Hair follicle dermal papilla cell (primary cell): Measurements from ENCODE around the gene CDHR4. TPM values are rescaled to one million over a fixed set of nuclear protein-coding genes. Genes with fewer than 3 reads are reported as not detected.

Experiments
- small RNA-seq: library from RNA; depleted of rRNA; stranded (forward); fragments of <200 nt; gene quantifications from one replicate; pipeline ENCODE3, GENCODE V24; 2012
- total RNA-seq: library from RNA; depleted of rRNA; stranded (reverse); fragments of >200 nt; gene quantifications from 2 replicates; pipeline ENCODE4 v1.2.3, GENCODE V29; 2012

The CDHR4 gene
- total RNA-seq = not detected in 2 replicates

GRCh38 chr3:49799761-49800160 lies at the start of gene CDHR4:
CDHR4 (minus strand) TSS chr3:49799873; CDS start chr3:49799812, 61 bp downstream.

GRCh38 chr3:49813497-49814174 lies 14.0 kb upstream of the CDHR4 start, which contains the start of gene UBA7:
UBA7 (minus strand) TSS chr3:49813953; CDS start chr3:49813787, 166 bp downstream.

GRCh38 chr3:49802719-49803464 lies 3.2 kb upstream of the CDHR4 start, which contains the start of gene INKA1:
INKA1 (plus strand) TSS chr3:49803261; CDS start chr3:49803393, 132 bp downstream.

GRCh38 chr3:49786357-49787181 lies 13.1 kb downstream of the CDHR4 start, which contains the start of gene IP6K1:
IP6K1 (minus strand) TSS chr3:49786542; CDS start chr3:49748040, 38,502 bp downstream.

Small RNAs within 50 kb of the gene (small RNA-seq; reads per million reads assigned to genes)
- gene COX6CP14 = not detected

Other genes with a start within 250 kb of the CDHR4 start
- gene BSN, start 245.4 kb downstream of the CDHR4 start, total RNA-seq = under 0.01 and 0.16 TPM in 2 replicates
- gene APEH, start 125.5 kb downstream of the CDHR4 start, total RNA-seq = 83.4 and 103 TPM in 2 replicates
- 4.4 and 6.1 TPM in 2 replicates for gene MST1, start 110.4 kb downstream of the CDHR4 start, total RNA-seq
- gene RNF123, start 110.3 kb downstream of the CDHR4 start, total RNA-seq = 26.9 and 27.9 TPM in 2 replicates
- gene AMIGO3, start 80.2 kb downstream of the CDHR4 start, total RNA-seq = 1.5 and 1.8 TPM in 2 replicates
- gene GMPPB, start 75.9 kb downstream of the CDHR4 start, total RNA-seq = 29.3 and 31.0 TPM in 2 replicates
- 58.2 and 61.0 TPM in 2 replicates for gene IP6K1, start 13.3 kb downstream of the CDHR4 start, total RNA-seq
- 11.7 and 14.1 TPM in 2 replicates for gene INKA1, start 3.4 kb upstream of the CDHR4 start, total RNA-seq
- 79.9 and 94.6 TPM in 2 replicates for gene UBA7, start 14.1 kb upstream of the CDHR4 start, total RNA-seq
- 2.2 and 2.6 TPM in 2 replicates for gene TRAIP, start 56.7 kb upstream of the CDHR4 start, total RNA-seq
- not detected in 2 replicates for gene CAMKV, start 70.0 kb upstream of the CDHR4 start, total RNA-seq
- 1.1 TPM in 2 replicates for gene MST1R, start 104.0 kb upstream of the CDHR4 start, total RNA-seq
- gene MON1A, start 129.9 kb upstream of the CDHR4 start, total RNA-seq = 15.4 and 18.3 TPM in 2 replicates
- gene RBM6, start 140.3 kb upstream of the CDHR4 start, total RNA-seq = 47.0 and 54.0 TPM in 2 replicates